HG03469 (cell line): ENCODE measurements around the gene FAM107B.

ENCODE experiments used
- ATAC-seq: cut with Tn5 transposase; IDR thresholded peaks from one replicate; pipeline ENCODE4 v1.9.1; 2021; ENCODE audit warnings: mild to moderate bottlenecking, moderate library complexity, moderate number of reproducible peaks; ENCODE audit not compliant: unreplicated experiment

Gene FAM107B

GRCh38 chr10:14543904-14544210, 230.8 kb downstream of the FAM107B start:
- ATAC-seq: no peak

GRCh38 chr10:14543046-14543903, 231.4 kb downstream of the FAM107B start:
- ATAC-seq: no peak

- ATAC-seq: no peak
Observed at GRCh38 chr10:14541379-14541778, 233.3 kb downstream of the FAM107B start.

- ATAC-seq: no peak
Observed at GRCh38 chr10:14540611-14541010, 234.1 kb downstream of the FAM107B start.

GRCh38 chr10:14540062-14540461, 234.6 kb downstream of the FAM107B start:
- ATAC-seq: no peak

GRCh38 chr10:14539176-14539575, 235.5 kb downstream of the FAM107B start:
- ATAC-seq: no peak

- ATAC-seq: no peak
Observed at GRCh38 chr10:14536241-14537213, 238.2 kb downstream of the FAM107B start.

GRCh38 chr10:14535457-14536130, 239.1 kb downstream of the FAM107B start:
- no peak for ATAC-seq

GRCh38 chr10:14534152-14534551, 240.5 kb downstream of the FAM107B start:
- no peak for ATAC-seq

GRCh38 chr10:14533295-14533694, 241.4 kb downstream of the FAM107B start:
- no peak for ATAC-seq

- no peak for ATAC-seq
Observed at GRCh38 chr10:14532473-14533251, 242.0 kb downstream of the FAM107B start.

GRCh38 chr10:14531974-14532373, 242.7 kb downstream of the FAM107B start:
- no peak for ATAC-seq

GRCh38 chr10:14530465-14530864, 244.2 kb downstream of the FAM107B start:
- ATAC-seq: no peak

- ATAC-seq: no peak
Observed at GRCh38 chr10:14529351-14529750, 245.3 kb downstream of the FAM107B start.

GRCh38 chr10:14528450-14528849, 246.2 kb downstream of the FAM107B start:
- no peak for ATAC-seq

- ATAC-seq: no peak
Observed at GRCh38 chr10:14527915-14528314, 246.8 kb downstream of the FAM107B start.

- ATAC-seq: no peak
Observed at GRCh38 chr10:14527134-14527844, 247.4 kb downstream of the FAM107B start.

GRCh38 chr10:14526326-14526725, 248.4 kb downstream of the FAM107B start:
- no peak for ATAC-seq

GRCh38 chr10:14524691-14525324, 249.9 kb downstream of the FAM107B start:
- ATAC-seq: no peak
